Activated CD8-positive, alpha-beta T cell treated with anti-CD3 and anti-CD28 coated beads for 36 hours (primary cell): Measurements from ENCODE around the gene HNRNPUL1. TPM values are rescaled to one million over a fixed set of nuclear protein-coding genes. Genes with fewer than 3 reads are reported as not detected.
A peak's percentile ranks its signal among the peaks of the same experiment; 100 is the strongest.

ENCODE experiments used
- ATAC-seq: fragments of 200-7000 bp; cut with Tn5 transposase; one replicate; pipeline ENCODE4 v1.10.0; 2021; ENCODE audit warnings: mild to moderate bottlenecking, moderate library complexity
- CTCF ChIA-PET: fragments of 350-600 bp; sonication (Branson Sonifier 250); formaldehyde crosslinking; loops from one replicate; lab custom pipeline; 2021; ENCODE audit warnings: antibody characterized with exemption; lab: Charles Lee
- POLR2A ChIA-PET: fragments of 350-600 bp; sonication (Branson Sonifier 250); formaldehyde crosslinking; loops from one replicate; lab custom pipeline; 2021; ENCODE audit warnings: antibody characterized with exemption; lab: Charles Lee
- DNase-seq: peaks from one replicate; pipeline ENCODE4 v3.0.0-alpha.2; 2020
- H3K27ac Mint-ChIP-seq: one replicate; pipeline ENCODE4 v1.8.0; 2021; ENCODE audit warnings: mild to moderate bottlenecking, mixed read lengths
- H3K27me3 Mint-ChIP-seq: one replicate; pipeline ENCODE4 v1.8.0; 2021; ENCODE audit warnings: mixed read lengths
- H3K36me3 Mint-ChIP-seq: one replicate; pipeline ENCODE4 v1.8.0; 2021; ENCODE audit warnings: low read depth, mixed read lengths
- H3K4me1 Mint-ChIP-seq: one replicate; pipeline ENCODE4 v1.8.0; 2021; ENCODE audit warnings: low read depth, mixed read lengths
- H3K4me3 Mint-ChIP-seq: one replicate; pipeline ENCODE4 v1.8.0; 2021; ENCODE audit warnings: mild to moderate bottlenecking, moderate library complexity, mixed read lengths
- H3K9me3 Mint-ChIP-seq: one replicate; pipeline ENCODE4 v1.8.0; 2021; ENCODE audit warnings: mixed read lengths
- intact Hi-C: fragments of 100-400 bp; cut with micrococcal nuclease; formaldehyde crosslinking; loops from one replicate; pipeline ENCODE4 v1.10.0; 2022
- total RNA-seq, 2 experiments: library from RNA; stranded (reverse); gene quantifications; one replicate each; pipeline ENCODE4 v1.2.3, GENCODE V29; 2021
- TF ChIP-seq, protein P1 (sequence below): fragments of 200-600 bp; IDR thresholded peaks from one replicate; pipeline ENCODE4 v1.8.0; 2022; ENCODE audit warnings: antibody characterized with exemption, mild to moderate bottlenecking

Gene HNRNPUL1
- total RNA-seq, 2 experiments from 2014 or later, result 257 to 259 TPM

GRCh38 chr19:41305927-41306793, 42.0 kb downstream of the HNRNPUL1 start:
- DNase-seq (peak; percentile 23), ATAC-seq (no peak)
- H3K9me3 Mint-ChIP-seq, result no peaks in the 10 kb centered on the region
- H3K4me3 Mint-ChIP-seq, result peak overlapping the region; percentile 46
- H3K27ac Mint-ChIP-seq, result peak overlapping the region; percentile 98
- intact Hi-C loops, result loop anchor here (5.0 kb wide), 2 partner anchors 46 to 104 kb away; partner anchors contain the start of gene TGFB1
- CTCF ChIA-PET, result interaction anchor here (1.7 to 4.3 kb wide), 3 partner anchors 9 to 101 kb away, joined by 10 to 53 read pairs (median 18); partner anchors contain the start of gene HNRNPUL1
- peaks cover 62% of the 10 kb centered on the region for H3K36me3 Mint-ChIP-seq
- TF ChIP-seq, protein P1, sequence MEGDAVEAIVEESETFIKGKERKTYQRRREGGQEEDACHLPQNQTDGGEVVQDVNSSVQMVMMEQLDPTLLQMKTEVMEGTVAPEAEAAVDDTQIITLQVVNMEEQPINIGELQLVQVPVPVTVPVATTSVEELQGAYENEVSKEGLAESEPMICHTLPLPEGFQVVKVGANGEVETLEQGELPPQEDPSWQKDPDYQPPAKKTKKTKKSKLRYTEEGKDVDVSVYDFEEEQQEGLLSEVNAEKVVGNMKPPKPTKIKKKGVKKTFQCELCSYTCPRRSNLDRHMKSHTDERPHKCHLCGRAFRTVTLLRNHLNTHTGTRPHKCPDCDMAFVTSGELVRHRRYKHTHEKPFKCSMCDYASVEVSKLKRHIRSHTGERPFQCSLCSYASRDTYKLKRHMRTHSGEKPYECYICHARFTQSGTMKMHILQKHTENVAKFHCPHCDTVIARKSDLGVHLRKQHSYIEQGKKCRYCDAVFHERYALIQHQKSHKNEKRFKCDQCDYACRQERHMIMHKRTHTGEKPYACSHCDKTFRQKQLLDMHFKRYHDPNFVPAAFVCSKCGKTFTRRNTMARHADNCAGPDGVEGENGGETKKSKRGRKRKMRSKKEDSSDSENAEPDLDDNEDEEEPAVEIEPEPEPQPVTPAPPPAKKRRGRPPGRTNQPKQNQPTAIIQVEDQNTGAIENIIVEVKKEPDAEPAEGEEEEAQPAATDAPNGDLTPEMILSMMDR, result no peak
- H3K4me1 Mint-ChIP-seq, result peaks cover 82% of the 10 kb centered on the region
- POLR2A ChIA-PET, result interaction anchor here (0.6 to 14.9 kb wide), 7 partner anchors 16 to 104 kb away, joined by 3 to 179 read pairs (median 3); partner anchors contain the start of gene HNRNPUL1
- H3K27me3 Mint-ChIP-seq, result no peaks in the 10 kb centered on the region

DNA sequence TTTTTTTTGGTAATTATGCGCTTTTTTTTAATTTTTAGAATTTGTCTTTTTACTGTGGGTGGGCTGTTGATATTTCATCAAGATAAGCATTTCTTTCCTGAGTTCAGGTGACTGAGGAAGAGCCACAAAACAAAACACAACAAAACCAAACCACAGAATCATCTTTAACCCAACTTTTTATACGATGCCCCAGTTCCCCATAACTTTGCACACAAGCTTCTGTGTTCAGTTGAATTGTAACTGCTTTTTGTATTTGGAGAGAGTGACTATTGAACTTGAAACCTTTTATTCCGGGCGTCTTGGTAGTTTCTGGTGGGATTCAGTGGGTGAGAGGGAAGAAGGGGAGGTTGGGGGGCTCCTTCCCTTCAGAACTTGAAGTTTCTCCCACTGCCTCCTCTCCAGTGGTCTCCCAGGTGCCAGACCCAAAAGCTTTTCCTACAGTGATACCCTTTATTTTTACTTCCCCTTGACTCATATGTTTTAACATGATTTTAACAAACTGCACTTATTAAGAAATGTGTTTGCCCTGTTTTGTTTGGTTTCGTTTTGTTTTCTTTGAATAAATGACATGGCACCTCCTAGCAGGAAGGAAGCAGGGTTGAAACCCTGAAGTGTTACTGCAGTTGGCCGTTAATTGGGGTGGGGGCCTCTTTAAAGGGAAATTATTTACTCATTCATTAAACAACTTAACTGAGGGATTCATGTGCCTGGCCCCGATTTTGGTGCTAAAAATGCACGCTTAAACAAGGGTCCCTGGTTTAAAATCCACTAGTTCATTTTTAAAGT, 43.1 kb downstream of the HNRNPUL1 start:
- H3K4me1 Mint-ChIP-seq, result peaks cover 80% of the 10 kb centered on the region
- H3K27ac Mint-ChIP-seq, result peak overlapping the region; percentile 98
- peak overlapping the region; percentile 46 for H3K4me3 Mint-ChIP-seq
- peak; percentile 42 for DNase-seq
- intact Hi-C loops, result loop anchor here (5.0 kb wide), 2 partner anchors 45 to 105 kb away; partner anchors contain the start of gene TGFB1
- no peaks in the 10 kb centered on the region for H3K27me3 Mint-ChIP-seq
- peaks cover 59% of the 10 kb centered on the region for H3K36me3 Mint-ChIP-seq
- POLR2A ChIA-PET, result interaction anchor here (0.6 to 14.9 kb wide), 12 partner anchors 8 to 566 kb away, joined by 3 to 179 read pairs (median 4); partner anchors contain the start of gene HNRNPUL1
- CTCF ChIA-PET, result interaction anchor here (0.7 to 4.3 kb wide), 14 partner anchors 7 to 121 kb away, joined by 3 to 53 read pairs (median 4); partner anchors contain the start of genes B9D2 and HNRNPUL1
- peak; percentile 5 for ATAC-seq
- no peaks in the 10 kb centered on the region for H3K9me3 Mint-ChIP-seq
- TF ChIP-seq, protein P1, result no peak

DNA sequence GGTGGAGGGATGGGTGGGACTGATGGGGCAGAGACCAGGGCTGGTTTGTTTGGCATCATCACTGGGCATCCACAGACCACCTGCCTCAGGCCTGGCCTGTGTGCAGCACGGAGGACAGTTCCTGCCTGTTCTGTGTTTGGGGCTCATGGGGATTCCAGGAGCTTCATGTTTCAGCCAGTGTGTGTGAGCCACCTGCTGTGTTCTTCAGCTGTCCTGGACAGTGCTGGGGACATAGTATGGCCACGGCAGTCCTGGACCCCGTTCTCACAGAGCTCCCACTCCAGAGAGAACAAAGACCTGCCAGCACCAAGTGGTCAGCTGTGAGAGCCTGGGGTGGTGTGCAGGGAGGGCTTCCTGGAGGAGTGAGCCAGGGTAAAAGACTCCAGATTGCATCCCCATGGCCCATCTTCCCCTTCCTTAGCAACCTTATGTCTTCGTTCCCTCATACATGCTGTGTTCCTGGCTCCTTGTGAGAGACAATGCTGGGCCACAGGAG, 43.8 kb downstream of the HNRNPUL1 start:
- H3K9me3 Mint-ChIP-seq, result no peaks in the 10 kb centered on the region

More for the DNA sequence above, 43.8 kb downstream of the HNRNPUL1 start:
- DNase-seq, result peak; percentile 12
- Mint-ChIP-seq H3K27ac (peak overlapping the region; percentile 98), H3K36me3 (peaks cover 56% of the 10 kb centered on the region), H3K4me1 (peaks cover 75% of the 10 kb centered on the region), H3K4me3 (peak overlapping the region; percentile 98), H3K27me3 (no peaks in the 10 kb centered on the region)
- intact Hi-C loops, result loop anchor here (2.0 to 5.0 kb wide), 3 partner anchors 44 to 106 kb away; partner anchors contain the start of gene TGFB1
- CTCF ChIA-PET, result interaction anchor here (0.7 to 4.3 kb wide), 20 partner anchors 8 to 289 kb away, joined by 3 to 53 read pairs (median 4); partner anchors contain the start of genes B9D2 and HNRNPUL1
- ATAC-seq, result peak; percentile 4
- TF ChIP-seq, protein P1, result no peak
- POLR2A ChIA-PET, result interaction anchor here (0.6 to 14.9 kb wide), 17 partner anchors 9 to 909 kb away, joined by 3 to 179 read pairs (median 4); partner anchors contain the start of genes B9D2, HNRNPUL1 and TGFB1
